ENCODE results near the gene TMEM269.

Gene TMEM269

DNA sequence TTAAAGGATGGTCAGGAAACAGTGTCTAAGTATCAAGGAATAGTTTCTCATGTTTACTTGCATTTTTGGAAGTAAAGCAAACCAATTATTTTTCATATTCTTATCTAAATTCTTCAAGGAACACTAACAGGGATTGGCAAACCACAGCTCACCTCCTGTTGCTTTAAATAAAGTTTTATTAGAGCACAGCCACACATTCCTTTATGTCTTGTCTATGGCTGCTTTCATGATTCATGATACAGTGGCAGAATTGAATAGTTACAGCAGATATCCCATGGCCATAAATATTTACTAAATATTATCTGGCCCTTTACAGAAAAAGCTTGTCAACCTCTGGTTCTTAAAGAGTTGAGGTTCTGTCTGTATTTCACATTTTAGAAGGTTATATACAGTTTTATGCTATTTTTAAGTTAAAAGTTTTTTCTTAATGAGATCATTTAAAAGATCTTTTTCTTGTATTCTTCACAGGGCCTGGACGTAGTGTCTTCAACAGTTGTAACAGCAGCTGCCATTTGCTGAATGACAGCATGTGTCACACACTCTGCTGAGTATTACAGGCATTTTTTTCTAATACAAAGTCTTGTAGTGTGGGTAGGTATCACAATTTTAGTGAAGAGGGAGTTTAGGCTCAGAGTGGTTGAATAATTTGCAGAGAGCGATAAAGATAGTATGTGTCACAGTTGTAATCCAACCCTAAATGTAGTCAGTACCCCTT is 64.2 kb downstream of the TMEM269 start:
- DNase-seq (ENCODE audit: low spot score): no peak

DNA sequence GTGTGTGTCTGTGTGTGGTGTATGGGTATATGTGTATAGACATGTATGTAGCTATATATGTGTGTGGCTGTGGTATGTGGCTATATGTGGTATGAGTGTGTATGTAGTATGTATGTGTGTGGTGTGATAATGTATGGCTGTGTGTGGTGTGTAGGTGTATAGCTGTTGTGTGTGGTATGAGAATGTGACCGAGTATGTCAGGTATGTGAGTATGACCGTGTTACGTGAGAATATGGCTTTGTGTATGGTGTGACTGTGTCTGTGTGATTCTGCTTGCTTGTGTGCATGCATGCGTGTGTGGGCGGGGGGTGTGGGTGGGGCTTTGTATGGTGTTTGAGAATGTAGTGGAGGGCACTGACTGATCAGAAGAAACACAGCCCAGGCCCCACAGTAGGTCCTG is 65.2 kb downstream of the TMEM269 start:
- no peak for DNase-seq (ENCODE audit: low spot score)
